ENCODE results near the gene SCFD2.

Gene SCFD2

GRCh38 chr4:52869656-52870055 lies 496.2 kb downstream of the SCFD2 start:
- DNase-seq: no peak

- no peak for DNase-seq
Observed at GRCh38 chr4:52869196-52869595, 496.7 kb downstream of the SCFD2 start.

GRCh38 chr4:52868133-52868532 lies 497.7 kb downstream of the SCFD2 start:
- no peak for DNase-seq

- no peak for DNase-seq
Observed at GRCh38 chr4:52867163-52867562, 498.7 kb downstream of the SCFD2 start.

- no peak for DNase-seq
Observed at GRCh38 chr4:52866734-52867133, 499.1 kb downstream of the SCFD2 start.

GRCh38 chr4:52865300-52865699 lies 500.6 kb downstream of the SCFD2 start:
- DNase-seq: no peak

- no peak for DNase-seq
Observed at GRCh38 chr4:52864793-52865192, 501.1 kb downstream of the SCFD2 start.

- no peak for DNase-seq
Observed at GRCh38 chr4:52863324-52863723, 502.5 kb downstream of the SCFD2 start.

- DNase-seq: no peak
Observed at GRCh38 chr4:52862639-52863161, 503.2 kb downstream of the SCFD2 start.

GRCh38 chr4:52861879-52862616 lies 503.8 kb downstream of the SCFD2 start, which contains the start of gene RASL11B:
Gene RASL11B, plus strand, starts transcription at chr4:52862317. Its CDS starts 191 bp downstream, at chr4:52862508.
- DNase-seq: peak; percentile 56

- DNase-seq: no peak
Observed at GRCh38 chr4:52861171-52861823, 504.6 kb downstream of the SCFD2 start.

GRCh38 chr4:52860361-52860760 lies 505.5 kb downstream of the SCFD2 start:
- DNase-seq: no peak

GRCh38 chr4:52856801-52857200 lies 509.1 kb downstream of the SCFD2 start:
- peak; percentile 82 for DNase-seq

GRCh38 chr4:52853351-52853750 lies 512.5 kb downstream of the SCFD2 start:
- DNase-seq: peak; percentile 90

GRCh38 chr4:52852711-52853110 lies 513.1 kb downstream of the SCFD2 start:
- no peak for DNase-seq

GRCh38 chr4:52852041-52852440 lies 513.8 kb downstream of the SCFD2 start:
- DNase-seq: no peak

- DNase-seq: no peak
Observed at GRCh38 chr4:52850406-52851124, 515.3 kb downstream of the SCFD2 start.

- no peak for DNase-seq
Observed at GRCh38 chr4:52848254-52848653, 517.6 kb downstream of the SCFD2 start.

GRCh38 chr4:52846502-52846901 lies 519.4 kb downstream of the SCFD2 start:
- no peak for DNase-seq

- no peak for DNase-seq
Observed at GRCh38 chr4:52844596-52844995, 521.3 kb downstream of the SCFD2 start.

- DNase-seq: peak; percentile 95
Observed at GRCh38 chr4:52843958-52844357, 521.9 kb downstream of the SCFD2 start.

GRCh38 chr4:52843351-52843750 lies 522.5 kb downstream of the SCFD2 start:
- DNase-seq: peak; percentile 40

- DNase-seq: peak; percentile 15
Observed at GRCh38 chr4:52842792-52843191, 523.1 kb downstream of the SCFD2 start.
